GM12878 (cell line): Measurements from ENCODE around the gene HYCC1. TPM values are rescaled to one million over a fixed set of nuclear protein-coding genes. Genes with fewer than 3 reads are reported as not detected.
"Not testable (repeated sequence)": the region's sequence is repeated elsewhere in the genome, so short reads cannot be mapped to it uniquely, and the experiment has no call there.

Experiments
- ATAC-seq: fragments of 200-7000 bp; cut with Tn5 transposase; 3 replicates; pipeline ENCODE4 v1.9.1; 2020; ENCODE audit warnings: mild to moderate bottlenecking, moderate library complexity
- BruUV-seq: library from RNA; stranded (reverse); fragments of 400-500 nt; replicated peaks from 2 replicates; lab custom pipeline; 2021; lab: Mats Ljungman, UMichigan
- CTCF ChIA-PET: fragments of 300-600 bp; sonication (Branson Sonifier 250); formaldehyde crosslinking; extraction: SDS; loops from one replicate; lab custom pipeline; 2021; ENCODE audit warnings: inconsistent platforms; lab: Yijun Ruan, JAX
- POLR2A ChIA-PET: fragments of 350-600 bp; formaldehyde crosslinking; extraction: SDS; loops from one replicate; lab custom pipeline; 2021; ENCODE audit warnings: inconsistent platforms; lab: Charles Lee
- RAD21 ChIA-PET: fragments of 300-600 bp; sonication (Branson Sonifier 250); formaldehyde crosslinking; loops from one replicate; lab custom pipeline; 2023; ENCODE audit warnings: antibody characterized with exemption; ENCODE audit not compliant: unreplicated experiment; lab: Charles Lee
- SMC1A ChIA-PET: fragments of 300-600 bp; sonication (Branson Sonifier 250); formaldehyde crosslinking; loops from one replicate; lab custom pipeline; 2023; ENCODE audit not compliant: unreplicated experiment, uncharacterized antibody; lab: Charles Lee
- DNase-seq: peaks from one replicate; pipeline ENCODE4 v3.0.0-alpha.2; 2011; ENCODE audit warnings: low read depth, low spot score
- FAIRE-seq: peaks from 3 replicates; lab custom pipeline; 2011; peaks lifted over from hg19 to GRCh38; lab: Jason Lieb, UNC
- H2AFZ ChIP-seq: 2 replicates; pipeline ENCODE4 v1.6.0; 2011; ENCODE audit warnings: low read depth, low read length, control low read depth; ENCODE audit not compliant: control insufficient read depth
- H3K27ac ChIP-seq: 2 replicates; pipeline ENCODE4 v1.5.1; 2011; ENCODE audit warnings: control low read depth; ENCODE audit not compliant: control insufficient read depth, insufficient read depth
- H3K27me3 ChIP-seq, 2 experiments: replicated peaks in 1 of 2; 2 replicates each; pipeline versions ENCODE4 v1.6.0 to v1.6.1; 2011; ENCODE audit warnings: low read length in 1 of 2; ENCODE audit not compliant: control insufficient read depth in 2 of 2, insufficient read depth in 2 of 2
- H3K36me3 ChIP-seq, 2 experiments: 2 replicates each; pipeline ENCODE4 v1.5.1; 2011; ENCODE audit warnings: low read length in 1 of 2; ENCODE audit not compliant: control insufficient read depth in 2 of 2, insufficient read depth in 2 of 2
- H3K4me1 ChIP-seq: 2 replicates; pipeline ENCODE4 v1.6.1; 2011; ENCODE audit warnings: mild to moderate bottlenecking, low read length, moderate library complexity, mixed read lengths; ENCODE audit not compliant: control insufficient read depth, insufficient read depth
- H3K4me2 ChIP-seq: 2 replicates; pipeline ENCODE4 v1.6.0; 2011; ENCODE audit warnings: control low read depth; ENCODE audit not compliant: control insufficient read depth, insufficient read depth
- H3K4me3 ChIP-seq: fragments of 200-600 bp; sonication (generic); 2 replicates; pipeline ENCODE4 v1.5.1; 2016
- H3K79me2 ChIP-seq: 2 replicates; pipeline ENCODE4 v1.6.0; 2011; ENCODE audit warnings: low read length; ENCODE audit not compliant: control insufficient read depth, insufficient read depth
- H3K9ac ChIP-seq: 2 replicates; pipeline ENCODE4 v1.8.0; 2011; ENCODE audit warnings: low read length, control low read depth, mixed read lengths; ENCODE audit not compliant: control insufficient read depth, insufficient read depth
- H3K9me3 ChIP-seq: replicated peaks from 3 replicates; pipeline ENCODE4 v1.5.1; 2011; ENCODE audit warnings: mild to moderate bottlenecking, low read length; ENCODE audit not compliant: control insufficient read depth, insufficient read depth
- H4K20me1 ChIP-seq: 2 replicates; pipeline ENCODE4 v1.6.0; 2011; ENCODE audit not compliant: control insufficient read depth, insufficient read depth
- MEF2A ChIP-seq: IDR thresholded peaks from 2 replicates; pipeline ENCODE4 v1.6.1; 2011; ENCODE audit warnings: low read depth, mild to moderate bottlenecking, low read length, moderate library complexity; ENCODE audit not compliant: insufficient read depth
- PAX5 ChIP-seq: IDR thresholded peaks from 2 replicates; pipeline ENCODE4 v1.6.1; 2011; ENCODE audit warnings: low read depth, low read length, borderline replicate concordance
- SMC3 ChIP-seq: IDR thresholded peaks from 2 replicates; pipeline ENCODE4 v1.6.1; 2011; ENCODE audit warnings: low read length, improper control_type of control experiment, borderline replicate concordance
- SUZ12 ChIP-seq: fragments of 200-600 bp; sonication (generic); IDR thresholded peaks from one replicate; pipeline ENCODE4 v1.6.1; 2018; ENCODE audit warnings: antibody characterized with exemption, mild to moderate bottlenecking; ENCODE audit not compliant: unreplicated experiment
- WGBS: methylation state at CpG from one replicate; pipeline ENCODE4 v1.1.6; 2016; ENCODE audit warnings: low lambda C conversion rate; ENCODE audit not compliant: insufficient replicate concordance, insufficient coverage; ENCODE audit errors: missing lambda C conversion rate; 5-methylcytosine and 5-hydroxymethylcytosine counted together
- in situ Hi-C: fragments of 300-500 bp; cut with MboI; formaldehyde crosslinking; loops from 9 replicates; pipeline ENCODE4 v1.14.3; 2018; ENCODE audit warnings: mixed read lengths
- intact Hi-C: fragments of 100-400 bp; cut with micrococcal nuclease; formaldehyde crosslinking; loops from one replicate; pipeline ENCODE4 v1.14.2; 2022; ENCODE audit not compliant: unreplicated experiment
- polyA plus RNA-seq, 11 experiments: library from polyadenylated mRNA; depleted of rRNA in 4 of 11; unstranded in 6 of 11; stranded (reverse) in 5 of 11; fragments of >200 nt; fragmentation: Nextera tagmentation in 4 of 11; fragmentation: Illumina TruSeq in 1 of 11; extraction: Ambion mirVana in 4 of 11; extraction: Trizol in 1 of 11; gene quantifications; 1 replicate in 1 of 11; 2 replicates in 10 of 11; pipeline versions ENCODE4 v1.2.1 to v1.2.3, GENCODE V29; 2011 to 2016; ENCODE audit warnings: inconsistent platforms in 2 of 11, missing spikeins in 2 of 11, low read depth in 1 of 11
- total RNA-seq, 4 experiments: library from RNA; depleted of rRNA in 3 of 4; stranded (reverse); fragments of >200 nt in 3 of 4; fragmentation: Illumina TruSeq in 1 of 4; extraction: Trizol in 1 of 4; gene quantifications; 2 replicates each; pipeline versions ENCODE4 v1.2.1 to v1.2.3, GENCODE V29; 2013 to 2021
- TF ChIP-seq, protein P1 (sequence below): fragments of 450-650 bp; IDR thresholded peaks from 2 replicates; pipeline ENCODE4 v1.6.1; 2018; ENCODE audit warnings: borderline replicate concordance, mild to moderate bottlenecking; ENCODE audit not compliant: partially characterized antibody
- TF ChIP-seq, protein P2 (sequence below), 3 experiments: IDR thresholded peaks in 2 of 3; conservative IDR thresholded peaks in 1 of 3; 2 replicates each; pipeline ENCODE4 v1.5.1; 2011; ENCODE audit warnings: low read depth in 3 of 3, low read length in 3 of 3, mild to moderate bottlenecking in 3 of 3, control low read depth in 2 of 3, moderate library complexity in 2 of 3, inconsistent platforms in 1 of 3, mixed read lengths in 1 of 3; ENCODE audit not compliant: control insufficient read depth in 2 of 3, insufficient read depth in 1 of 3; ENCODE audit errors: extremely low read depth in 1 of 3
- TF ChIP-seq, protein P3 (sequence below): fragments of 450-650 bp; IDR thresholded peaks from 2 replicates; pipeline ENCODE4 v1.6.1; 2016; ENCODE audit warnings: mild to moderate bottlenecking

The HYCC1 gene
- total and polyA plus RNA-seq, 10 of the 15 experiments (the other 5 are each of a cell fraction or from before 2014, with no cell fraction given): 8.5 to 62.9 (median 33.1) TPM

DNA sequence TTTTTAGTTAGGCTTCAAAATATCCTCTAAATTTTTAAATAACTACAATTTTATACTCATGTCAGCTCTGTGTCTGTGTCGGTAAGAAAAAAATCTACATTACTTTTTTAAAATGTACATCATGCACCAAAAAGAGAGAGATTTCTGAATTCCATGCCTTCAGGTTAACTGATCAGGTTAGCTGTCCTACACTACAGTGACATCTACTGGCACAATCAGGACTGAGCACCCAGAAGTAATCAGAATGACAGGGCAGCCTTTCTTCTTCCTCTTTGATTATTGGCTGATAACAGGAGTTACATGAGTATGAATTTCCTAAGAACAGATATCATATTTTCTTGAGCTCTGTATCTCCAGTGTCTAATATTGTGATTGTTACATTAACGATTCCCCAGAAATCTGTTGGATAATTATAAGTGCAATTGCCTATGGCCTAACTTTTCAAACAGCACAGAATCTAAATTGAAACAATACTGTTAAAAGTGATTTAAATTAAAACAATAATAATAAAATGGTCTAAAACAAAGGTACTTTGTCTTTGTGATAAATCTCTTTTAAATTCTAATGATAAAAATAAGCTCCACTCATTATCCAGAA is 41.8 kb upstream of the HYCC1 start (continued):
- TF ChIP-seq, protein P1, sequence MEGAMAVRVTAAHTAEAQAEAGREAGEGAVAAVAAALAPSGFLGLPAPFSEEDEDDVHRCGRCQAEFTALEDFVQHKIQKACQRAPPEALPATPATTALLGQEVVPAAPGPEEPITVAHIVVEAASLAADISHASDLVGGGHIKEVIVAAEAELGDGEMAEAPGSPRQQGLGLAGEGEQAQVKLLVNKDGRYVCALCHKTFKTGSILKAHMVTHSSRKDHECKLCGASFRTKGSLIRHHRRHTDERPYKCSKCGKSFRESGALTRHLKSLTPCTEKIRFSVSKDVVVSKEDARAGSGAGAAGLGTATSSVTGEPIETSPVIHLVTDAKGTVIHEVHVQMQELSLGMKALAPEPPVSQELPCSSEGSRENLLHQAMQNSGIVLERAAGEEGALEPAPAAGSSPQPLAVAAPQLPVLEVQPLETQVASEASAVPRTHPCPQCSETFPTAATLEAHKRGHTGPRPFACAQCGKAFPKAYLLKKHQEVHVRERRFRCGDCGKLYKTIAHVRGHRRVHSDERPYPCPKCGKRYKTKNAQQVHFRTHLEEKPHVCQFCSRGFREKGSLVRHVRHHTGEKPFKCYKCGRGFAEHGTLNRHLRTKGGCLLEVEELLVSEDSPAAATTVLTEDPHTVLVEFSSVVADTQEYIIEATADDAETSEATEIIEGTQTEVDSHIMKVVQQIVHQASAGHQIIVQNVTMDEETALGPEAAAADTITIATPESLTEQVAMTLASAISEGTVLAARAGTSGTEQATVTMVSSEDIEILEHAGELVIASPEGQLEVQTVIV: no peak
- TF ChIP-seq PAX5: no peak
- TF ChIP-seq SUZ12: no peak
- peak; percentile 96 for TF ChIP-seq SMC3
- 0 out of 2 replicates have a peak, but pooled peaks have one; percentile 23 for TF ChIP-seq MEF2A
- TF ChIP-seq, protein P2, sequence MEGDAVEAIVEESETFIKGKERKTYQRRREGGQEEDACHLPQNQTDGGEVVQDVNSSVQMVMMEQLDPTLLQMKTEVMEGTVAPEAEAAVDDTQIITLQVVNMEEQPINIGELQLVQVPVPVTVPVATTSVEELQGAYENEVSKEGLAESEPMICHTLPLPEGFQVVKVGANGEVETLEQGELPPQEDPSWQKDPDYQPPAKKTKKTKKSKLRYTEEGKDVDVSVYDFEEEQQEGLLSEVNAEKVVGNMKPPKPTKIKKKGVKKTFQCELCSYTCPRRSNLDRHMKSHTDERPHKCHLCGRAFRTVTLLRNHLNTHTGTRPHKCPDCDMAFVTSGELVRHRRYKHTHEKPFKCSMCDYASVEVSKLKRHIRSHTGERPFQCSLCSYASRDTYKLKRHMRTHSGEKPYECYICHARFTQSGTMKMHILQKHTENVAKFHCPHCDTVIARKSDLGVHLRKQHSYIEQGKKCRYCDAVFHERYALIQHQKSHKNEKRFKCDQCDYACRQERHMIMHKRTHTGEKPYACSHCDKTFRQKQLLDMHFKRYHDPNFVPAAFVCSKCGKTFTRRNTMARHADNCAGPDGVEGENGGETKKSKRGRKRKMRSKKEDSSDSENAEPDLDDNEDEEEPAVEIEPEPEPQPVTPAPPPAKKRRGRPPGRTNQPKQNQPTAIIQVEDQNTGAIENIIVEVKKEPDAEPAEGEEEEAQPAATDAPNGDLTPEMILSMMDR (IDR thresholded peaks at IDR 0.05 in 2 of 3, conservative IDR thresholded peaks at IDR 0.05 in 1 of 3; ENCODE audit: control insufficient read depth in 2 of 3, extremely low read depth in 1 of 3, insufficient read depth in 1 of 3, low read depth in 3 of 3, low read length in 3 of 3): peak; percentile 86 to 95 (median 94)
- TF ChIP-seq, protein P3, sequence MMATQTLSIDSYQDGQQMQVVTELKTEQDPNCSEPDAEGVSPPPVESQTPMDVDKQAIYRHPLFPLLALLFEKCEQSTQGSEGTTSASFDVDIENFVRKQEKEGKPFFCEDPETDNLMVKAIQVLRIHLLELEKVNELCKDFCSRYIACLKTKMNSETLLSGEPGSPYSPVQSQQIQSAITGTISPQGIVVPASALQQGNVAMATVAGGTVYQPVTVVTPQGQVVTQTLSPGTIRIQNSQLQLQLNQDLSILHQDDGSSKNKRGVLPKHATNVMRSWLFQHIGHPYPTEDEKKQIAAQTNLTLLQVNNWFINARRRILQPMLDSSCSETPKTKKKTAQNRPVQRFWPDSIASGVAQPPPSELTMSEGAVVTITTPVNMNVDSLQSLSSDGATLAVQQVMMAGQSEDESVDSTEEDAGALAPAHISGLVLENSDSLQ: peak; percentile 75

DNA sequence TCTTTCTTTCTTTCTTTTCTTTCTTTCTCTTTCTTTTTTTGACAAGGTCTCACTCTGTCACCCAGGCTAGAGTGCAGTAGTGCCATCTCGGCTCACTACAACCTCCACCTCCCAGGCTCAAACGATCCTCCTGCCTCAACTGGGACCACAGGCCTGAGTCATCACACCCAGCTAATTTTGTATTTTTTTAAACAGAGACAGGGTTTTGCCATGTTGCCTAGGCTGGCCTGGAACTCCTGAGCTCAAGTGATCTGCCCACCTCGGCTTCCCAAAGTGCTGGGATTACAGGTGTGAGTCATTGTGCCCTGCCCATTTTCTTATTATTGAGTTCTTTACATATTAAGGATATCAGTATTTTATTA is 37.2 kb upstream of the HYCC1 start:
- H2AFZ ChIP-seq, H3K9me3 ChIP-seq, H3K4me2 ChIP-seq, SMC1A ChIA-PET, H3K27me3 ChIP-seq, DNase-seq, FAIRE-seq, H4K20me1 ChIP-seq, H3K4me3 ChIP-seq, BruUV-seq, H3K9ac ChIP-seq, H3K4me1 ChIP-seq, ATAC-seq, H3K36me3 ChIP-seq, H3K79me2 ChIP-seq, H3K27ac ChIP-seq, POLR2A ChIA-PET, in situ Hi-C loops: not testable (repeated sequence)
- CTCF ChIA-PET: interaction anchor here (0.9 kb wide), 1 partner anchor 24 kb away, joined by 3 read pairs; no protein-coding TSS in a partner anchor
- intact Hi-C loops: loop anchor here (10.0 kb wide), 1 partner anchor 96 kb away; no protein-coding TSS in a partner anchor
- RAD21 ChIA-PET: interaction anchor here (1.4 kb wide), 1 partner anchor 195 kb away, joined by 3 read pairs; no protein-coding TSS in a partner anchor
- WGBS: 25% methylated on average over 3 of the region's 3 CpGs

DNA sequence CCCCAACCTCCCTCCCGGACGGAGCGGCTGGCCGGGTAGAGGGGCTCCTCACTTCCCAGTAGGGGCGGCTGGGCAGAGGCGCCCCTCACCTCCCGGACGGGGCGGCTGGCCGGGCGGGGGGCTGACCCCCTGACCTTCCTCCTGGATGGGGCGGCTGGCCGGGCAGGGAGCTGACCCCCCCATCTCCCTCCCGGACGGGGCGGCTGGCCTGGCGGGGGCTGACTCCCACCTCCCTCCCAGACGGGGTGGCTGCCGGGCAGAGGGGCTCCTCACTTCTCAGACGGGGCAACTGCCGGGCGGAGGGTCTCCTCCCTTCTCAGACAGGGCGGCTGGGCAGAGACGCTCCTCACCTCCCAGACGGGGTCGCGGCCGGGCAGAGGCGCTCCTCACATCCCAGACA is 32.4 kb upstream of the HYCC1 start:
- SMC1A ChIA-PET: not testable (repeated sequence)

More for the DNA sequence above, 32.4 kb upstream of the HYCC1 start:
- H3K4me3 ChIP-seq, H3K9me3 ChIP-seq, H3K9ac ChIP-seq, BruUV-seq, ATAC-seq, FAIRE-seq, H3K27me3 ChIP-seq, H3K79me2 ChIP-seq, CTCF ChIA-PET, RAD21 ChIA-PET, H4K20me1 ChIP-seq, H3K4me2 ChIP-seq, POLR2A ChIA-PET, H2AFZ ChIP-seq, intact Hi-C loops, H3K36me3 ChIP-seq, H3K4me1 ChIP-seq, in situ Hi-C loops, DNase-seq, H3K27ac ChIP-seq: not testable (repeated sequence)
- 93% methylated on average over 18 of the region's 29 CpGs for WGBS
